Measurements from ENCODE around the gene PPP2R2B.

GRCh38 chr5:146785065-146785464 is 93.5 kb downstream of the PPP2R2B start:
- TF ChIP-seq CSDC2 (CRISPR knock-in tag; IDR thresholded peaks at IDR 0.05) (no peak), RARB (CRISPR knock-in tag; IDR thresholded peaks at IDR 0.05) (no peak), ZC3H10 (CRISPR knock-in tag; IDR thresholded peaks at IDR 0.05) (no peak), TOX (CRISPR knock-in tag; IDR thresholded peaks at IDR 0.05; ENCODE audit: borderline replicate concordance) (no peak), CSRNP3 (CRISPR knock-in tag; IDR thresholded peaks at IDR 0.05) (no peak), CREB5 (CRISPR knock-in tag; IDR thresholded peaks at IDR 0.05; ENCODE audit: low read depth) (no peak), ARNTL (CRISPR knock-in tag; IDR thresholded peaks at IDR 0.05; ENCODE audit: borderline replicate concordance, low read depth) (no peak)

Measured in SK-N-SH treated with all-trans-retinoic acid at 6 μM for 48 hours (cell line).